ENCODE data around the gene ENOSF1. TPM values are rescaled to one million over a fixed set of nuclear protein-coding genes. Genes with fewer than 3 reads are reported as not detected.

The ENOSF1 gene
- total and polyA plus RNA-seq, 2 donors (not counting 1 experiment from before 2014, with no cell fraction given), result 8.0 to 34.8 TPM

DNA sequence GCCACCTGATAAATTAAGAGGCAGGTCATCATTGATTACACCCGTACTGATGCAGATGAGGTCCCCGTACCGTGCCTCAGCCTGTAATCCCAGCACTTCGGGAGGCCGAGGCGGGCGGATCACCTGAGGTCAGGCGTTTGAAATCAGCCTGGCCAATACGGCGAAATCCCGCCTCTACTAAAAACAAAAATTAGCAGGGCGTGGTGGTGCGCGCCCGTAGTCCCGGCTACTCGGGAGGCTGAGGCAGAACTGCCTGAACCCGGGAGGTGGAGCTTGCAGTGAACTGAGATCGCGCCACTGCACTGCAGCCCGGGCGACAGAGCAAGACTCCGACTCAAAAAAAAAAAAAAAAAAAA, 683 bp upstream of the ENOSF1 start:
- H3K27me3 Mint-ChIP-seq, result peaks cover 4% of the 10 kb centered on the region
- H3K4me2 ChIP-seq (replicated peaks; ENCODE audit: low read depth, low read length, poor library complexity, severe bottlenecking), result no peak overlapping the region
- no peaks in the 10 kb centered on the region for H4K20me1 ChIP-seq (ENCODE audit: control insufficient read depth, insufficient read depth, low read length, poor library complexity, severe bottlenecking)
- no peak overlapping the region for H2AFZ ChIP-seq (ENCODE audit: insufficient read depth, low read depth, low read length, poor library complexity, severe bottlenecking)
- no peaks in the 10 kb centered on the region for H3K9me3 Mint-ChIP-seq (ENCODE audit: insufficient read depth)
- H3K27me3 ChIP-seq (replicated peaks in 1 of 4; ENCODE audit: control extremely low read depth in 1 of 4, control insufficient read depth in 3 of 4, insufficient read depth in 4 of 4, low read length in 3 of 4), result peaks cover 0 to 15% (median 0%) of the 10 kb centered on the region in 4 experiments
- WGBS (ENCODE audit: insufficient coverage), result 90% methylated on average over 19 of the region's 23 CpGs
- no peak for ATAC-seq (ENCODE audit: low read depth)
- no peak for DNase-seq
- intact Hi-C loops (cut with micrococcal nuclease), result loop anchor here (5.0 kb wide), 1 partner anchor 446 kb away; the partner anchor contains the start of gene THOC1
- no peak overlapping the region for H3K9ac ChIP-seq (ENCODE audit: low read length)
- no peaks in the 10 kb centered on the region for H3K79me2 ChIP-seq (ENCODE audit: control insufficient read depth, insufficient read depth, low read length)
- H3K36me3 ChIP-seq (replicated peaks in 1 of 2; ENCODE audit: control extremely low read depth in 1 of 2, control insufficient read depth in 1 of 2, extremely low read depth in 1 of 2, insufficient read depth in 2 of 2, low read length in 1 of 2), result no peaks in the 10 kb centered on the region
- no peak for TF ChIP-seq EZH2 (IDR thresholded peaks at IDR 0.05; ENCODE audit: borderline replicate concordance, insufficient read depth, low read depth, low read length, poor library complexity, severe bottlenecking)
- TF ChIP-seq, protein P1, sequence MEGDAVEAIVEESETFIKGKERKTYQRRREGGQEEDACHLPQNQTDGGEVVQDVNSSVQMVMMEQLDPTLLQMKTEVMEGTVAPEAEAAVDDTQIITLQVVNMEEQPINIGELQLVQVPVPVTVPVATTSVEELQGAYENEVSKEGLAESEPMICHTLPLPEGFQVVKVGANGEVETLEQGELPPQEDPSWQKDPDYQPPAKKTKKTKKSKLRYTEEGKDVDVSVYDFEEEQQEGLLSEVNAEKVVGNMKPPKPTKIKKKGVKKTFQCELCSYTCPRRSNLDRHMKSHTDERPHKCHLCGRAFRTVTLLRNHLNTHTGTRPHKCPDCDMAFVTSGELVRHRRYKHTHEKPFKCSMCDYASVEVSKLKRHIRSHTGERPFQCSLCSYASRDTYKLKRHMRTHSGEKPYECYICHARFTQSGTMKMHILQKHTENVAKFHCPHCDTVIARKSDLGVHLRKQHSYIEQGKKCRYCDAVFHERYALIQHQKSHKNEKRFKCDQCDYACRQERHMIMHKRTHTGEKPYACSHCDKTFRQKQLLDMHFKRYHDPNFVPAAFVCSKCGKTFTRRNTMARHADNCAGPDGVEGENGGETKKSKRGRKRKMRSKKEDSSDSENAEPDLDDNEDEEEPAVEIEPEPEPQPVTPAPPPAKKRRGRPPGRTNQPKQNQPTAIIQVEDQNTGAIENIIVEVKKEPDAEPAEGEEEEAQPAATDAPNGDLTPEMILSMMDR (IDR thresholded peaks at IDR 0.05), result no peak
- H3K27ac ChIP-seq (ENCODE audit: low read length in 2 of 2), result no peak overlapping the region
- H3K9me3 ChIP-seq (ENCODE audit: control extremely low read depth in 1 of 3, control insufficient read depth in 2 of 3, insufficient read depth in 1 of 3, low read length in 2 of 3), result peaks cover 0 to 12% (median 2%) of the 10 kb centered on the region in 3 donors
- H3K4me3 ChIP-seq (ENCODE audit: control extremely low read depth in 1 of 5, extremely low read depth in 1 of 5, insufficient read depth in 1 of 5, low read depth in 2 of 5, low read length in 4 of 5), result no peak overlapping the region
- ChIA-PET CTCF (interaction anchor here (0.9 kb wide), 1 partner anchor 118 kb away, joined by 3 read pairs; no protein-coding TSS in a partner anchor), POLR2A (no interaction called here)
- peak overlapping the region; percentile 70 for H3K4me3 Mint-ChIP-seq
- H3K4me1 Mint-ChIP-seq, result peaks cover 12% of the 10 kb centered on the region
- peaks cover 8 to 15% of the 10 kb centered on the region in 2 donors for H3K4me1 ChIP-seq (ENCODE audit: control insufficient read depth in 2 of 2, insufficient read depth in 2 of 2, low read length in 2 of 2)
- H3K27ac Mint-ChIP-seq, result no peak overlapping the region

DNA sequence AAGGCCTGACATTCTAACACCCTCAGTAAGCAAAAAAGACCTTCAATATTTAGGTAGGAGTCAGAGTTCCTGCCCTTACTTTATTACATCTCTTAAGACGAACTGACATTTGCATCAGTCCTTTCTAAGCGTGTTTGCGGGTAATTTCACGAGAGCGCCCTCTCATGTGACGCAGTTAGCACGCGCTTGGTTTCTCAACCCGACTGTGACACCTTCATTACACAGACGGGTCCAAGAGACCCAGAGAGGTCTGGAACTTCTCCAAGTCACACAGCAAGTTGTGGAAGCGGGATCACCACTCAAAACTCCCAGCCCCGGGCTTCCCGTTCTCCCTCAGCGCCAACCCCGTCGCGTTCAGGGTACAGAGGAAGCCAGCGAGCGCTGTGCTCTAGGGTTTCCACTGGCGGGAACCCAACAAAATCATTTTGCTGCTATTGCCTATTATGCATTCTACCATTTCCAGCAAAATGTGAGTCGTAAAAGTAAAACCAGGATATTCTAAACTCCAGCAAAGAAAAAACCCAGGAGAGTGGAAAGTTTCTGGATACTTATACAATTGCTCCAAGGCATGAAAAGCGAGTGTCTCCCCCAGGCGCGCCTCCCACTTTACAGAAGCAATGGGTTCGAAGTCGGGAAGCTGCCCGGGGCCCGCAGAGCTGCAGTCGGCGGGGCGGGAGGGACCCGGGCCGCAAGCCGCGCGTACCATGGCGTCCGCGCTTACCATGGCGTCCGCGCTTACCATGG, 601 bp downstream of the ENOSF1 start:
- TF ChIP-seq, protein P1 (IDR thresholded peaks at IDR 0.05), result no peak
- TF ChIP-seq EZH2 (IDR thresholded peaks at IDR 0.05; ENCODE audit: borderline replicate concordance, insufficient read depth, low read depth, low read length, poor library complexity, severe bottlenecking), result no peak
- Histone ChIP-seq H2AFZ (ENCODE audit: insufficient read depth, low read depth, low read length, poor library complexity, severe bottlenecking) (peak overlapping the region; percentile 66), H3K9ac (ENCODE audit: low read length) (peak overlapping the region; percentile 71), H3K27me3 (replicated peaks in 1 of 4; ENCODE audit: control extremely low read depth in 1 of 4, control insufficient read depth in 3 of 4, insufficient read depth in 4 of 4, low read length in 3 of 4) (peaks cover 0 to 15% (median 0%) of the 10 kb centered on the region in 4 experiments), H3K4me2 (replicated peaks; ENCODE audit: low read depth, low read length, poor library complexity, severe bottlenecking) (peak overlapping the region; percentile 82), H3K36me3 (replicated peaks in 1 of 2; ENCODE audit: control extremely low read depth in 1 of 2, control insufficient read depth in 1 of 2, extremely low read depth in 1 of 2, insufficient read depth in 2 of 2, low read length in 1 of 2) (no peaks in the 10 kb centered on the region), H4K20me1 (ENCODE audit: control insufficient read depth, insufficient read depth, low read length, poor library complexity, severe bottlenecking) (no peaks in the 10 kb centered on the region), H3K79me2 (ENCODE audit: control insufficient read depth, insufficient read depth, low read length) (no peaks in the 10 kb centered on the region), H3K4me3 (ENCODE audit: control extremely low read depth in 1 of 5, extremely low read depth in 1 of 5, insufficient read depth in 1 of 5, low read depth in 2 of 5, low read length in 4 of 5) (peak overlapping the region; percentile 45 to 78 (median 53)), H3K9me3 (ENCODE audit: control extremely low read depth in 1 of 3, control insufficient read depth in 2 of 3, insufficient read depth in 1 of 3, low read length in 2 of 3) (peaks cover 0 to 12% (median 2%) of the 10 kb centered on the region in 3 donors), H3K4me1 (ENCODE audit: control insufficient read depth in 2 of 2, insufficient read depth in 2 of 2, low read length in 2 of 2) (peaks cover 8 to 15% of the 10 kb centered on the region in 2 donors), H3K27ac (ENCODE audit: low read length in 2 of 2) (peak overlapping the region in 1 of 2 donors; percentile 55)
- Mint-ChIP-seq H3K27ac (peak overlapping the region; percentile 82), H3K9me3 (ENCODE audit: insufficient read depth) (no peaks in the 10 kb centered on the region), H3K4me1 (peaks cover 12% of the 10 kb centered on the region), H3K4me3 (peak overlapping the region; percentile 80), H3K27me3 (peaks cover 4% of the 10 kb centered on the region)
- peak; percentile 83 for DNase-seq
- ChIA-PET CTCF (interaction anchor here (0.9 kb wide), 1 partner anchor 119 kb away, joined by 3 read pairs; no protein-coding TSS in a partner anchor), POLR2A (no interaction called here)
- WGBS (ENCODE audit: insufficient coverage), result under 1% methylated on average over 34 of the region's 42 CpGs
- ATAC-seq (ENCODE audit: low read depth), result peak; percentile 40
- intact Hi-C loops (cut with micrococcal nuclease), result loop anchor here (5.0 kb wide), 1 partner anchor 445 kb away; the partner anchor contains the start of gene THOC1
